ENCODE data around the gene CEACAM19.

DNA sequence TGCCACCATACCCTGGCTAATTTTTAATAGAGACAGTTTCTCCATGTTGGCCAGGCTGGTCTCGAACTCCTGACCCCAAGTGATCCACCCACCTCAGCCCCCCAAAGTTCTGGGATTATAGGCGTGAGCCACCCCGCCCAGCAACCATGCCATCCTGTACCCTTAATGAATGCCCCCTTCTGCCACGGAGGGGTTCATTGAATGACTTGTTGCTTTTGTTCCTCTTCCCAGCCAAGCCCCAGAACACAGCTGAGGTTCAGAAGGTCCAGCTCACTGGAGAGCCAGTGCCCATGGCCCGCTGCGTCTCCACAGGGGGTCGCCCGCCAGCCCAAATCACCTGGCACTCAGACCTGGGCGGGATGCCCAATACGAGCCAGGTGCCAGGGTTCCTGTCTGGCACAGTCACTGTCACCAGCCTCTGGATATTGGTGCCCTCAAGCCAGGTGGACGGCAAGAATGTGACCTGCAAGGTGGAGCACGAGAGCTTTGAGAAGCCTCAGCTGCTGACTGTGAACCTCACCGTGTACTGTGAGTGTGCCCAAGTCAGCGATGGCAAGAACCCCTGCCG lies 21.6 kb upstream of the CEACAM19 start:
- no peak for TF ChIP-seq POLR2AphosphoS5 (IDR thresholded peaks at IDR 0.05; ENCODE audit: insufficient read depth, low read depth, low read length)
- no peak for TF ChIP-seq JUN (IDR thresholded peaks at IDR 0.05; ENCODE audit: borderline replicate concordance, insufficient read depth, insufficient read length, low read depth)
- no peak for TF ChIP-seq CTCF (IDR thresholded peaks at IDR 0.05; ENCODE audit: extremely low read depth in 1 of 2, insufficient read depth in 1 of 2, low read depth in 1 of 2, low read length in 2 of 2)
- TF ChIP-seq EZH2 (IDR thresholded peaks at IDR 0.05; ENCODE audit: borderline replicate concordance, low read depth, low read length, severe bottlenecking): no peak
- TF ChIP-seq, protein P1, sequence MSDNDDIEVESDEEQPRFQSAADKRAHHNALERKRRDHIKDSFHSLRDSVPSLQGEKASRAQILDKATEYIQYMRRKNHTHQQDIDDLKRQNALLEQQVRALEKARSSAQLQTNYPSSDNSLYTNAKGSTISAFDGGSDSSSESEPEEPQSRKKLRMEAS (IDR thresholded peaks at IDR 0.05; ENCODE audit: insufficient read depth, insufficient read length): no peak
